GM12872 (cell line): ENCODE results near the gene TBPL1.

Experiments used
- TF ChIP-seq, protein P1 (sequence below): IDR thresholded peaks from 3 replicates; pipeline ENCODE4 v1.5.1; 2011; ENCODE audit warnings: low read depth, mild to moderate bottlenecking, low read length, moderate library complexity; ENCODE audit not compliant: insufficient read depth

Gene TBPL1

DNA sequence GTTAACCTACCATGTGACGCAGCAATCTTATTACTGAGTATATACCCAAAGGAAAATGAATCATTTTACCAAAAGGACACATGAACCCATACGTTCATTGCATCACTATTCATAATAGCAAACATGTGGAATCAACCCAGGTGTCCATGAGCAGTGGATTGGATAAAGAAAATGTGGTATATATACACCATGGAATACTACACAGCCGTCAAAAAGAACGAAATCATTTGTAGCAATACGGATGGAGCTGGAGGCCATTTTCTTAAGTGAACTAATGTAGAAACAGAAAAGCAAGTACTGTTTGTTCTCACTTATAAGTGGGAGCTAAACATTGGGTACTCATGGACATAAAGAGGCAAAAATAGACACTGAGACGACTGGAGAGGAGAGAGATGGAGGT lies 44.2 kb downstream of the TBPL1 start:
- TF ChIP-seq, protein P1, sequence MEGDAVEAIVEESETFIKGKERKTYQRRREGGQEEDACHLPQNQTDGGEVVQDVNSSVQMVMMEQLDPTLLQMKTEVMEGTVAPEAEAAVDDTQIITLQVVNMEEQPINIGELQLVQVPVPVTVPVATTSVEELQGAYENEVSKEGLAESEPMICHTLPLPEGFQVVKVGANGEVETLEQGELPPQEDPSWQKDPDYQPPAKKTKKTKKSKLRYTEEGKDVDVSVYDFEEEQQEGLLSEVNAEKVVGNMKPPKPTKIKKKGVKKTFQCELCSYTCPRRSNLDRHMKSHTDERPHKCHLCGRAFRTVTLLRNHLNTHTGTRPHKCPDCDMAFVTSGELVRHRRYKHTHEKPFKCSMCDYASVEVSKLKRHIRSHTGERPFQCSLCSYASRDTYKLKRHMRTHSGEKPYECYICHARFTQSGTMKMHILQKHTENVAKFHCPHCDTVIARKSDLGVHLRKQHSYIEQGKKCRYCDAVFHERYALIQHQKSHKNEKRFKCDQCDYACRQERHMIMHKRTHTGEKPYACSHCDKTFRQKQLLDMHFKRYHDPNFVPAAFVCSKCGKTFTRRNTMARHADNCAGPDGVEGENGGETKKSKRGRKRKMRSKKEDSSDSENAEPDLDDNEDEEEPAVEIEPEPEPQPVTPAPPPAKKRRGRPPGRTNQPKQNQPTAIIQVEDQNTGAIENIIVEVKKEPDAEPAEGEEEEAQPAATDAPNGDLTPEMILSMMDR = no peak

DNA sequence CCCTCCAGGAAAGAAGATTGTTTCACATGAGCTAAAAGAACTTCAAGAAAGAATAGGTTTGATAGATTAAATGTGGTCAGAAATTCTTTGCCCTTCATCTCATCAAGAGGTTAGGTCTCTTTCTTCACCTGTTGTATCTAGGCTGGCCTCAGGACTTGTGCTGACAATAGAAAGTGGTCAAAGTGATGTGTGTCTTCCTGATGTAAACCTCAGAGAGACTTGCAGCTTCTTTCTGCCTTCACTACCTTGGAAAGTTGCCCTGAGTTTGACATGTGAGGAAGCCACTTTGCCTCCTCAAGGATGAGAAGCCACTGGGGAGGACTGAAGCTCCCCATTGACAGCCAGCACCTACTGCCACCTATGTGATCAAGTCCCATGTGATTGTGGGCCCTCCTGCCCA lies 46.3 kb downstream of the TBPL1 start:
- TF ChIP-seq, protein P1 = no peak

DNA sequence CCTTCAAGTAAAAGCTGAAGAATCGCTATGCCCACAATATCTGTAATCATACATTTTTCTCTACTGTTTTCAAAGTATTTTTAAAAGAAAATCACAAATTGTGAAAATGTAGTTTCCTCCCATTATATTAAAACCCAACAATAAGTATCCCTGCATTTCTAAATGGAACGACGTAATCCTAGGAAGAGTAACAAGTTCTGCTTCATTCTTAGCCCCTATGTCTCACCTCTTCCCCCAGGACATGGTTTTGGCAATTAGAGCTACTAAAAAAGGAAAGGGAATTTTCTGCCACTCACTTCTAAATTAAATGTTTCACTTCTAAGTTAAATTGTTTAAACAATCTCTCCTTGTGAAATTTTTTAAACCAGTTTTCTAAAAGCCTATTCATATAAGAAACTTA lies 47.4 kb downstream of the TBPL1 start:
- TF ChIP-seq, protein P1 = no peak

DNA sequence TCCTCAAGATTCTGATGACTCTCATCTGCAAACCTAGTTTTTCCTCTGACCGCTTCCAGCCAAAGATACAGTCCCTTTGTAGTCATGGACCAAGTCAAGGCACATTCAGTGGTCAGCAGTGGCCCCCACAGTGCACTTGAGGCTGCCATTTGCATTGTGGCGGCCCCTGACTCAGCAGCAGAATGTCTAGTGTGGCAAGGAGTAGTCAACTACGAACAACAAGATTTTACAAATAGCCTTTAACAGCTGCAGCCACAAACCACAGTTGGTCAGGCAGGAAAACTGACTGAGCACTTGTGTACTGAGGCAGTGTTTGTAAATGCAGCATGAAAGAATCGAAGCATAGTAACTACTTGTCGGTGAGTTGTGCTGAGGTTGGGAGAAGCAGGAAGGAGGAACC lies 49.8 kb downstream of the TBPL1 start:
- TF ChIP-seq, protein P1 = no peak

DNA sequence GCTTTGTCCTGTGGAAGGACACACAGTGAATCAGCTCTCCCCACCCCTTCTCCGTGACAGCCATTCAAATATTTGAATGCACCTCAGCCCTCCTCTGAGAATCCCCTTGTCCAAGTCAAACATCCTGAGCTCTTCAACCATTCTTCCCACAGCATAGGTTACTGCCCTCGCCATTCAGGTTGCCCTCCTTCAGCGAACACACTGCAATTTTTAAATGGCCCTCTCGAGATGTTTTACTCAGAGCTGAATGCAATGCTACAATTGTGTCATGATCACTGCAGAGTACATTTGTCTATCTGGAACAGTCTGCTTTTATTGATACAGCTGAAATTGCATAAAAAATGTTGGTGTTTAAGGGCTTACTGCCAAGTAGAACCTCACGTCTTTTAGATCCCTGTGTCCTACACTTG lies 50.5 kb downstream of the TBPL1 start:
- TF ChIP-seq, protein P1 = no peak

DNA sequence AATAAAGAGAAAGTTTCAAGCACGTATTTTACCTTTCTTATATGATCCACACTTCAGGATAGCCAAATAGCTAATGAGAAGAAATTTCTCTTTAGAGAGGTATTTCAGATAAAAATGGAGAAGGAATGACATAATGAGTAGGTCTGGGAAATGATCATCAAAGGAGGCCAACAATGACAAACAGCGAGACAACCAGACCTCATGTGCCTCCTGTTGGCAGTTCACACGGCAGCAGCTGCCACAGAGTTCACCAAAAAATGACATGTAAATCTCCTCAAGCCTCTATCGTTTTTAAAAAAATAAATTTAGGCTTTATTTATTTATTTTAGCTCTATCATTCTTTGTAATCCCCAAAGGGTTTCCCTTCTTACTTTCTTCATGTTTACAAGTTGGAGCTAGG lies 51.7 kb downstream of the TBPL1 start:
- TF ChIP-seq, protein P1 = no peak

DNA sequence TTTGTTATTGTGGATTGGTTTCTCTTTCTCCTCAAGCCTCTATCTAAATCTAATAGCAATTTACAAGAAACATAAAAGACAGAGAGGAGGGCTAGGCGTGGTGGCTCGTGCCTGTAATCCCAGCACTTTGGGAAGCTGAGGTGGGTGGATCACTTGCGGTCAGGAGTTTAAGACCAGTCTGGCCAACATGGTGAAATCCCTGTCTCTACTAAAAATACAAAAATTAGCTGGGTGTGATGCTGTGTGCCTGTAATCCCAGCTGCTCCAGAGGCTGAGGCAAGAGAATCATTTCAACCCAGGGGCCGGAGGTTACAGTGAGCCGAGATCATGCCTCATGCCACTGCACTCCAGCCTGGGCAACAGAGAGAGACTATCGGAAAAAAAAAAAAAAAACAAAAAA lies 52.8 kb downstream of the TBPL1 start:
- TF ChIP-seq, protein P1 = no peak

DNA sequence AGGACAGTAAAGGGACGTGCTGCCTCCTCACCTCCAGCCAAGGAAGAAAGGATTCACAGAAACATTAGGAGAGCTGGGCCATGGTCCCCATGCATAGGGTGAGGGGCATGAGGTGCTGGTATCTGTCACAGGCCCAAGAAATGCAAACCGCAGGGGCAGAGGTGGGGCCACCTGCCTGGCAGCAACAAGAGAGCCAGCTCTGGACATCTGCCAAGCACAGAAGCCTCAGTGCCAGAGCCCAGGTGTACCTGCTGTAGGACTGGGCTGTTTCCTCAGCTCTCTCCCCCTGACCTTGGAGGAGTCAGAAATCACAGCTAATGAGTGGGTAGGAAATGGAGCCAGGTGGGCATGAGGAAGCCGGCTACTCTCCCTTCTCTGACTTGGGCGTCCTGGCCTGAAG lies 54.1 kb downstream of the TBPL1 start:
- TF ChIP-seq, protein P1 = no peak
